Glutamatergic neuron (in vitro differentiated cells): ENCODE results near the gene PTEN. TPM values are rescaled to one million over a fixed set of nuclear protein-coding genes. Genes with fewer than 3 reads are reported as not detected.
"Not testable (repeated sequence)": the region's sequence is repeated elsewhere in the genome, so short reads cannot be mapped to it uniquely, and the experiment has no call there.

Experiments used
- DNase-seq: peaks from one replicate; pipeline ENCODE4 v3.0.0; 2022
- H3K27ac Mint-ChIP-seq: one replicate; pipeline ENCODE4 v1.8.0; 2020; ENCODE audit warnings: mild to moderate bottlenecking, mixed read lengths, inconsistent platforms; ENCODE audit not compliant: unreplicated experiment
- H3K27me3 Mint-ChIP-seq: one replicate; pipeline ENCODE4 v1.8.0; 2020; ENCODE audit warnings: mild to moderate bottlenecking, moderate library complexity, mixed read lengths, inconsistent platforms; ENCODE audit not compliant: unreplicated experiment
- H3K36me3 Mint-ChIP-seq: one replicate; pipeline ENCODE4 v1.8.0; 2020; ENCODE audit warnings: mild to moderate bottlenecking, mixed read lengths, inconsistent platforms; ENCODE audit not compliant: unreplicated experiment
- H3K4me1 Mint-ChIP-seq: one replicate; pipeline ENCODE4 v1.8.0; 2020; ENCODE audit warnings: mild to moderate bottlenecking, low read depth, mixed read lengths, inconsistent platforms; ENCODE audit not compliant: unreplicated experiment
- H3K4me3 Mint-ChIP-seq: one replicate; pipeline ENCODE4 v1.8.0; 2020; ENCODE audit warnings: mild to moderate bottlenecking, mixed read lengths, inconsistent platforms; ENCODE audit not compliant: unreplicated experiment
- H3K9me3 Mint-ChIP-seq: one replicate; pipeline ENCODE4 v1.8.0; 2020; ENCODE audit warnings: mild to moderate bottlenecking, moderate library complexity, mixed read lengths, inconsistent platforms; ENCODE audit not compliant: unreplicated experiment
- total RNA-seq: library from RNA; stranded (reverse); fragmentation: NEBNext Ultra II Directional; extraction: Animal tissue kit (Norgen Biotek cat#: 25700); gene quantifications from one replicate; pipeline ENCODE4 v1.2.1, GENCODE V29; 2021; ENCODE audit not compliant: unreplicated experiment
- TF ChIP-seq, protein P1 (sequence below): fragments of 200-600 bp; sonication (generic); IDR thresholded peaks from one replicate; pipeline ENCODE4 v1.5.0; 2021; ENCODE audit not compliant: partially characterized antibody, unreplicated experiment

PTEN gene
- total RNA-seq, 1 donor from 2014 or later, result 61.2 TPM

DNA sequence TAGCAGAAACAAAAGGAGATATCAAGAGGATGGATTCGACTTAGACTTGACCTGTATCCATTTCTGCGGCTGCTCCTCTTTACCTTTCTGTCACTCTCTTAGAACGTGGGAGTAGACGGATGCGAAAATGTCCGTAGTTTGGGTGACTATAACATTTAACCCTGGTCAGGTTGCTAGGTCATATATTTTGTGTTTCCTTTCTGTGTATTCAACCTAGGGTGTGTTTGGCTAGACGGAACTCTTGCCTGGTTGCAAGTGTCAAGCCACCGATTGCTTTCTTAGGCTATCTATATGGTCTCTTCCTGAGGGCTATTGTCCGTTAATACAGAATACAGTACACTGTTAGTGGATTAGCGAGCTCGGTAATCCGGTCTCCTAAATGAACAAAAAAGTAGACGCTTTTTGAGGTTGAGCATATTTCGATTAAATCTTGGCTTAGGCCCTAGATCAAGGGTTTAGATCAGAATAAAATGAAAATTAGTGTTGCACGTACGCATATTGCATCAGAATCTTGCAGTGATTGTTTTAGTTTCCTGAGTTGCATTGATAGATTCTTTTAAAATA lies 1.2 kb downstream of the PTEN start:
- no peak for DNase-seq
- TF ChIP-seq, protein P1, sequence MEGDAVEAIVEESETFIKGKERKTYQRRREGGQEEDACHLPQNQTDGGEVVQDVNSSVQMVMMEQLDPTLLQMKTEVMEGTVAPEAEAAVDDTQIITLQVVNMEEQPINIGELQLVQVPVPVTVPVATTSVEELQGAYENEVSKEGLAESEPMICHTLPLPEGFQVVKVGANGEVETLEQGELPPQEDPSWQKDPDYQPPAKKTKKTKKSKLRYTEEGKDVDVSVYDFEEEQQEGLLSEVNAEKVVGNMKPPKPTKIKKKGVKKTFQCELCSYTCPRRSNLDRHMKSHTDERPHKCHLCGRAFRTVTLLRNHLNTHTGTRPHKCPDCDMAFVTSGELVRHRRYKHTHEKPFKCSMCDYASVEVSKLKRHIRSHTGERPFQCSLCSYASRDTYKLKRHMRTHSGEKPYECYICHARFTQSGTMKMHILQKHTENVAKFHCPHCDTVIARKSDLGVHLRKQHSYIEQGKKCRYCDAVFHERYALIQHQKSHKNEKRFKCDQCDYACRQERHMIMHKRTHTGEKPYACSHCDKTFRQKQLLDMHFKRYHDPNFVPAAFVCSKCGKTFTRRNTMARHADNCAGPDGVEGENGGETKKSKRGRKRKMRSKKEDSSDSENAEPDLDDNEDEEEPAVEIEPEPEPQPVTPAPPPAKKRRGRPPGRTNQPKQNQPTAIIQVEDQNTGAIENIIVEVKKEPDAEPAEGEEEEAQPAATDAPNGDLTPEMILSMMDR, result no peak
- Mint-ChIP-seq H3K9me3 (peaks cover 23% of the 10 kb centered on the region), H3K4me1 (peaks cover 21% of the 10 kb centered on the region), H3K4me3 (peak overlapping the region; percentile 100), H3K27ac (peak overlapping the region; percentile 98), H3K27me3 (peaks cover 13% of the 10 kb centered on the region), H3K36me3 (peaks cover 5% of the 10 kb centered on the region)

DNA sequence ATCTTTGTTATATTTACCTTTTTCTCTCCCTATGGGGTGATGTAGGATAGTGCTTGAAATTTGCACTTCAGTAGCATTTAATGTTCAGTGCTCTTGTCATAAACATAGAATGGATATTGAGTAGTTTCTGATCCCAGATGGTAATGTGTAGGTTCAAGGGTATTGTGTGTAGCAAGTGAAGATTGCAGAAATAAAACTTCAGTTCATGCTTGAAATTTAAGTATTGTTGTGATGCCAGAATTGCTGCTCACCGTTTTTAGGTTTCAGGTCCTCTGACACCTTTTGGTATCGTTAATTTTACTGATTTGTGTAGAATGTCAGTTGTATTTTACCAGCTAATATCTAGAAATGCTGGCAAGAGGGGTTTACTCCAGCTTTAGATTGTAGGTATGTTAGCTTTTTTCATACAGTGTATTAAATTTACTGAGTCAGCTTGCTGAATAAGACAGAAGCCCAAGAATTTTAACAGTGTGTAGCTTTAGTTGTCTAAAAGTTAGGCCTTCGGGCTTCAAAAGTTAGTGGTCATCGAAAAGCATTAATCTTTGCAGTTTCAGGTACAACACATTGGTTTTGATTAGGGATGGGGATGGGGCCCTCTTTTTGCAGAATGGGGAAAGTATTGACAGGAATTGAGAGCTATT lies 1.9 kb downstream of the PTEN start:
- Mint-ChIP-seq H3K9me3 (peaks cover 23% of the 10 kb centered on the region), H3K27me3 (peaks cover 13% of the 10 kb centered on the region), H3K27ac (peak overlapping the region; percentile 98), H3K4me3 (peak overlapping the region; percentile 100), H3K4me1 (peaks cover 21% of the 10 kb centered on the region), H3K36me3 (peaks cover 5% of the 10 kb centered on the region)
- DNase-seq, result no peak
- TF ChIP-seq, protein P1, result no peak

DNA sequence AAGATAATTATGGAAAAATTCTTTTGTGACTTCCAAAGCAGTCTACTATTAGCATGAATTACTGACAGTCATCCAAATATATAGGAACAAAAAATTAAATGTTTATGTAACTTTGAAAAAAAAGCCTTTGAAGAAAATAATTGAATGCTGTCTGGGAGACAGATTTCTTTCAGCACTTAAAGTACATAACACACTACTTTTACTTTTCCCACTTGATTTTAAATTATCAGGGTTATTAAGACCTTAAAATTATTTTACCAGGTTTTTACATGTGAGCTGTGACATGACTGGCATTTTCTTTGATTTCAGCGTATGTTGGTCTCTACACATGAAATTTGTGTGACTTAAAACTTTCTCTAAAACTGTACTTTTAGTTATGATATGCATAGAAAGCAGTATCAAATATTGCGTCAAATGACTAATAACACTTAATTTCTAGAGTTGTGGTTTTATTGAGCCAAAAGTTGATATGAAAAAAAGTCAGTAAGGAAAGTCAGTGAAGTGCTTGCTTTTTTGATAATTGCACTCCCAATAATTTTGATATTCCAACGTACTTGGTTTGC lies 3.1 kb downstream of the PTEN start:
- no peak overlapping the region for H3K27ac Mint-ChIP-seq
- H3K9me3 Mint-ChIP-seq, result peaks cover 18% of the 10 kb centered on the region
- no peak for DNase-seq
- TF ChIP-seq, protein P1, result no peak
- peak overlapping the region; percentile 100 for H3K4me3 Mint-ChIP-seq
- H3K27me3 Mint-ChIP-seq, result peaks cover 13% of the 10 kb centered on the region
- peaks cover 5% of the 10 kb centered on the region for H3K36me3 Mint-ChIP-seq
- peaks cover 25% of the 10 kb centered on the region for H3K4me1 Mint-ChIP-seq

DNA sequence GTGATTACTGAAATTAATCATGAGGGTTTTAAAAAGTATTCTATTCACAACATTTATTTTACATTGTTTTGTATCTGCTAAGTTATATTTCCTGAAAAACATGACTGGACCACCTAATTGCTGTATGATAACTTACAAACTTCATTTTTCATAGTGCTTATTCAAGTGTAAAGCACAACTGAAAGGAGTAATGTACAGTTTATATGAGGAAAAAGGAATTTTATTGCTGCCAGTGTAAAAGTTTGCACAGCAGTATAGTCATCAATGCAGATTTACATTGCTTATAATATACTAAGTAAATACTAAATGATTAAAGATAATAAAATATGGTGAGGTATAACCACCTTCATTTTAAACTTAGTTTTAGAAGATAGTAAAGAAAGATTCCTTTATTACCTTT lies 4.0 kb downstream of the PTEN start:
- peak overlapping the region; percentile 100 for H3K4me3 Mint-ChIP-seq
- H3K27ac Mint-ChIP-seq, result no peak overlapping the region
- peaks cover 24% of the 10 kb centered on the region for H3K4me1 Mint-ChIP-seq
- peaks cover 12% of the 10 kb centered on the region for H3K27me3 Mint-ChIP-seq
- H3K9me3 Mint-ChIP-seq, result peaks cover 13% of the 10 kb centered on the region
- DNase-seq, result no peak
- TF ChIP-seq, protein P1, result no peak
- H3K36me3 Mint-ChIP-seq, result peaks cover 5% of the 10 kb centered on the region

DNA sequence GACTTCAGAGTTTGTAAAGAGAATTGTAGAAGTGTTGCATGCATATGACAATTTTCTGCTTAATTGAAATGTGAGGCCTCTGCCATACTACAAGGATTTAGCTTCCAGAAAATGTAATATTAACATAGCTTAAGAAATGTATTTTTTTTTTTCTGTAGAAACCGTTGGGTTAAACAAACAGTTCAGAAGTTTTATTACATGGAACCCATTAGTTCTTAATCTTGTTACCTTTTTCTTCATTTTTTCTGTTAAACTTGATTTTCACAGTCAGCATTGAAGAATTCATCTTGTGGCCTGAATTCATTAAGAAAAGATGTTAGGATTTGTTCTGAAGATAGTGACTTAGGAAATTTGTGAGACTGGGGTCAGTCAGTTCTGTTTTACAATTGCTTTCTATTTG lies 4.9 kb downstream of the PTEN start:
- H3K27me3 Mint-ChIP-seq, result peaks cover 8% of the 10 kb centered on the region
- H3K4me3 Mint-ChIP-seq, result peak overlapping the region; percentile 75
- H3K9me3 Mint-ChIP-seq, result peaks cover 8% of the 10 kb centered on the region
- H3K4me1 Mint-ChIP-seq, result peaks cover 24% of the 10 kb centered on the region
- H3K36me3 Mint-ChIP-seq, result peaks cover 5% of the 10 kb centered on the region
- TF ChIP-seq, protein P1, result no peak
- peak overlapping the region; percentile 19 for H3K27ac Mint-ChIP-seq
- DNase-seq, result no peak

DNA sequence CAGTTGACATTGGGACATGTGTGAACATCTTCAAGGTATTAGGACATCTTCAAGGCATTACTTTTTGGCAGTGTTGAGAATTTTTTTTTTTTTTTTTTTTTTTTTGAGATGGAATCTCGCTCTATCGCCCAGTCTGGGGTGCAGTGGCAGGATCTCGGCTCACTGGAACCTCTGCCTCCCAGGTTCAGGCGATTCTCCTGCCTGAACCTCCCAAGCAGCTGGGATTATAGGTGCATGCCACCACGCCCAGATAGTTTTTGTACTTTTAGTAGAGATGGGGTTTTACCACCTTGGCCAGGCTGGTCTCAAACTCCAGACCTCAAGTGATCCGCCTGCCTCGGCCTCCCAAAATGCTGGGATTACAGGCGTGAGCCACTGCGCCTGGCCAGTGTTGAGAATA lies 5.7 kb downstream of the PTEN start:
- not testable (repeated sequence) for H3K36me3 Mint-ChIP-seq, DNase-seq, H3K27ac Mint-ChIP-seq, H3K9me3 Mint-ChIP-seq, H3K27me3 Mint-ChIP-seq, H3K4me3 Mint-ChIP-seq
- H3K4me1 Mint-ChIP-seq, result peaks cover 24% of the 10 kb centered on the region
